ENCODE data around the gene PTGIS. TPM values are rescaled to one million over a fixed set of nuclear protein-coding genes. Genes with fewer than 3 reads are reported as not detected.
"Not testable (repeated sequence)": the region's sequence is repeated elsewhere in the genome, so short reads cannot be mapped to it uniquely, and the experiment has no call there.

PTGIS gene
- polyA plus RNA-seq, 2 of the 4 experiments (the other 2 are of a cell fraction) = 0.03 to 0.04 TPM

- H3K4me1 ChIP-seq = peaks cover 36% of the 10 kb centered on the region
- peak overlapping the region; percentile 72 for H3K4me2 ChIP-seq
- TF ChIP-seq ESRRA (IDR thresholded peaks at IDR 0.05; ENCODE audit: borderline replicate concordance, low read length) (peak; percentile 8; the same call in 1 of the 2 replicates), MAFK (IDR thresholded peaks at IDR 0.05; ENCODE audit: partially characterized antibody) (peak; percentile 89), JUN (IDR thresholded peaks at IDR 0.05) (peak; percentile 30 to 58; a peak in 2 of 5 replicates), NFE2L2 (conservative IDR thresholded peaks at IDR 0.05; ENCODE audit: low read length) (peak; percentile 55), POLR2A (IDR thresholded peaks at IDR 0.05; ENCODE audit: low read length) (no peak), KDM1A (IDR thresholded peaks at IDR 0.05; ENCODE audit: low read depth) (peak; percentile 94), ZNF302 (CRISPR knock-in tag; IDR thresholded peaks at IDR 0.05) (no peak), FOSL2 (IDR thresholded peaks at IDR 0.05) (no peak), FOSL2 (CRISPR knock-in tag; IDR thresholded peaks at IDR 0.05) (peak; percentile 77), GATA3 (IDR thresholded peaks at IDR 0.05; ENCODE audit: borderline replicate concordance) (peak; percentile 55; the same call in 1 of the 2 replicates), RAD21 (conservative IDR thresholded peaks at IDR 0.05 in 1 of 2, IDR thresholded peaks at IDR 0.05 in 1 of 2) (peak; percentile 13 to 46; a peak in 3 of 5 replicates), HDAC2 (IDR thresholded peaks at IDR 0.05) (peak; percentile 80; the same call in 1 of the 2 replicates), USF2 (IDR thresholded peaks at IDR 0.05) (0 out of 2 replicates have a peak, but pooled peaks have one; percentile 14), CHD4 (IDR thresholded peaks at IDR 0.05; ENCODE audit: borderline replicate concordance) (peak; percentile 69; the same call in 1 of the 2 replicates), RCOR1 (IDR thresholded peaks at IDR 0.05; ENCODE audit: low read depth, low read length) (peak; percentile 18; the same call in 1 of the 2 replicates), SMC3 (IDR thresholded peaks at IDR 0.05) (peak; percentile 44; the same call in 2 of the 3 replicates), RFX5 (IDR thresholded peaks at IDR 0.05) (no peak), EP300 (IDR thresholded peaks at IDR 0.05) (peak in 1 of 2 experiments; percentile 29; a peak in 1 of 5 replicates), HES2 (IDR thresholded peaks at IDR 0.05) (no peak), ZFP36 (IDR thresholded peaks at IDR 0.05; ENCODE audit: borderline replicate concordance, partially characterized antibody) (peak; percentile 53)
- TF ChIP-seq, protein P1, sequence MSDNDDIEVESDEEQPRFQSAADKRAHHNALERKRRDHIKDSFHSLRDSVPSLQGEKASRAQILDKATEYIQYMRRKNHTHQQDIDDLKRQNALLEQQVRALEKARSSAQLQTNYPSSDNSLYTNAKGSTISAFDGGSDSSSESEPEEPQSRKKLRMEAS (IDR thresholded peaks at IDR 0.05) = peak; percentile 73; the same call in 1 of the 2 replicates
- H3K9me3 ChIP-seq = no peaks in the 10 kb centered on the region
- ChIA-PET POLR2A (interaction anchor here (0.7 to 0.9 kb wide), 2 partner anchors 11 to 197 kb away, joined by 3 read pairs; partner anchors contain the start of gene SLC9A8), CTCF (interaction anchor here (0.6 to 12.7 kb wide), 9 partner anchors 9 to 282 kb away, joined by 3 to 546 read pairs (median 4); no protein-coding TSS in a partner anchor)
- WGBS (ENCODE audit: missing lambda C conversion rate) = 12% methylated on average over 12 of the region's 15 CpGs
- DNase-seq (ENCODE audit: low read depth in 1 of 2, low spot score in 1 of 2) (peak; percentile 83 to 93), FAIRE-seq (no peak), ATAC-seq (peak; percentile 65 to 70)
- H3K27ac ChIP-seq = peak overlapping the region; percentile 88
- no peak overlapping the region for H3K4me3 ChIP-seq
These were observed 47.6 kb upstream of the PTGIS start for GRCh38 chr20:49615401-49616153.

- not testable (repeated sequence) for FAIRE-seq; DNase-seq (ENCODE audit: low read depth in 1 of 2, low spot score in 1 of 2); H3K9me3 ChIP-seq; ATAC-seq; H3K4me3 ChIP-seq
- Histone ChIP-seq H3K27ac (peak overlapping the region; percentile 88), H3K4me2 (peak overlapping the region; percentile 72), H3K4me1 (peaks cover 36% of the 10 kb centered on the region)
- ChIA-PET POLR2A (interaction anchor here (0.7 kb wide), 1 partner anchor 198 kb away, joined by 3 read pairs; the partner anchor contains the start of gene SLC9A8), CTCF (interaction anchor here (0.6 to 12.7 kb wide), 9 partner anchors 10 to 282 kb away, joined by 3 to 546 read pairs (median 4); no protein-coding TSS in a partner anchor)
- WGBS (ENCODE audit: missing lambda C conversion rate) = 95% methylated on average over 8 of the region's 8 CpGs
These were observed 47.1 kb upstream of the PTGIS start for GRCh38 chr20:49615051-49615400.

GRCh38 chr20:49614338-49615050 is 46.6 kb upstream of the PTGIS start:
- FAIRE-seq = no peak
- no peak for DNase-seq (ENCODE audit: low read depth in 1 of 2, low spot score in 1 of 2)
- Histone ChIP-seq H3K27ac (peak overlapping the region; percentile 88), H3K4me1 (peaks cover 36% of the 10 kb centered on the region), H3K4me2 (no peak overlapping the region), H3K4me3 (no peak overlapping the region), H3K9me3 (no peaks in the 10 kb centered on the region)
- ChIA-PET CTCF (interaction anchor here (0.6 to 12.7 kb wide), 8 partner anchors 10 to 320 kb away, joined by 3 to 546 read pairs (median 6); no protein-coding TSS in a partner anchor), POLR2A (interaction anchor here (0.7 kb wide), 1 partner anchor 198 kb away, joined by 3 read pairs; the partner anchor contains the start of gene SLC9A8)
- ATAC-seq = no peak
- TF ChIP-seq CEBPB (IDR thresholded peaks at IDR 0.05) (no peak), ZFP36 (IDR thresholded peaks at IDR 0.05; ENCODE audit: borderline replicate concordance, partially characterized antibody) (peak; percentile 13)
- 77% methylated on average over 13 of the region's 13 CpGs for WGBS (ENCODE audit: missing lambda C conversion rate)
